IPS-15b (cell line): ENCODE results near the gene ANAPC2.

Experiments used
- H3K27me3 ChIP-seq: one replicate; pipeline ENCODE4 v1.6.1; 2013; ENCODE audit warnings: low read length; ENCODE audit not compliant: control insufficient read depth, insufficient read depth
- H3K36me3 ChIP-seq: one replicate; pipeline ENCODE4 v1.6.1; 2013; ENCODE audit warnings: low read length; ENCODE audit not compliant: control insufficient read depth, insufficient read depth
- H3K4me1 ChIP-seq: one replicate; pipeline ENCODE4 v1.6.1; 2013; ENCODE audit warnings: mild to moderate bottlenecking, low read length; ENCODE audit not compliant: control insufficient read depth, insufficient read depth
- H3K4me3 ChIP-seq: one replicate; pipeline ENCODE4 v1.5.1; 2013; ENCODE audit warnings: low read depth, low read length
- H3K9ac ChIP-seq: one replicate; pipeline ENCODE4 v1.6.1; 2013; ENCODE audit warnings: low read depth, mild to moderate bottlenecking, low read length
- H3K9me3 ChIP-seq: one replicate; pipeline ENCODE4 v1.6.1; 2013; ENCODE audit warnings: mild to moderate bottlenecking, low read length; ENCODE audit not compliant: control insufficient read depth, insufficient read depth

ANAPC2 gene

GRCh38 chr9:137164370-137165249 is 23.8 kb downstream of the ANAPC2 start:
- Histone ChIP-seq H3K4me3 (no peak overlapping the region), H3K9ac (no peak overlapping the region), H3K9me3 (no peaks in the 10 kb centered on the region), H3K36me3 (no peaks in the 10 kb centered on the region), H3K4me1 (no peaks in the 10 kb centered on the region), H3K27me3 (peaks cover 57% of the 10 kb centered on the region)

- H3K36me3 ChIP-seq = no peaks in the 10 kb centered on the region
- H3K9me3 ChIP-seq = no peaks in the 10 kb centered on the region
- H3K27me3 ChIP-seq = peaks cover 63% of the 10 kb centered on the region
- H3K9ac ChIP-seq = no peak overlapping the region
- no peaks in the 10 kb centered on the region for H3K4me1 ChIP-seq
- H3K4me3 ChIP-seq = no peak overlapping the region
Observed at GRCh38 chr9:137163805-137164204, 24.6 kb downstream of the ANAPC2 start.

GRCh38 chr9:137163365-137163715 is 25.0 kb downstream of the ANAPC2 start:
- peaks cover 63% of the 10 kb centered on the region for H3K27me3 ChIP-seq
- no peaks in the 10 kb centered on the region for H3K9me3 ChIP-seq
- no peaks in the 10 kb centered on the region for H3K4me1 ChIP-seq
- H3K36me3 ChIP-seq = no peaks in the 10 kb centered on the region
- no peak overlapping the region for H3K9ac ChIP-seq
- peak overlapping the region; percentile 39 for H3K4me3 ChIP-seq

- no peaks in the 10 kb centered on the region for H3K36me3 ChIP-seq
- no peaks in the 10 kb centered on the region for H3K9me3 ChIP-seq
- peak overlapping the region; percentile 39 for H3K4me3 ChIP-seq
- H3K4me1 ChIP-seq = no peaks in the 10 kb centered on the region
- peaks cover 66% of the 10 kb centered on the region for H3K27me3 ChIP-seq
- no peak overlapping the region for H3K9ac ChIP-seq
Observed at GRCh38 chr9:137162505-137163364, 25.6 kb downstream of the ANAPC2 start.

- no peaks in the 10 kb centered on the region for H3K36me3 ChIP-seq
- peaks cover 66% of the 10 kb centered on the region for H3K27me3 ChIP-seq
- peak overlapping the region; percentile 48 for H3K4me3 ChIP-seq
- H3K9ac ChIP-seq = no peak overlapping the region
- no peaks in the 10 kb centered on the region for H3K9me3 ChIP-seq
- H3K4me1 ChIP-seq = no peaks in the 10 kb centered on the region
Observed at GRCh38 chr9:137161558-137162486, 26.5 kb downstream of the ANAPC2 start.

GRCh38 chr9:137160716-137161557 is 27.4 kb downstream of the ANAPC2 start:
- H3K4me1 ChIP-seq = no peaks in the 10 kb centered on the region
- peaks cover 64% of the 10 kb centered on the region for H3K27me3 ChIP-seq
- no peak overlapping the region for H3K9ac ChIP-seq
- no peaks in the 10 kb centered on the region for H3K9me3 ChIP-seq
- no peaks in the 10 kb centered on the region for H3K36me3 ChIP-seq
- H3K4me3 ChIP-seq = peak overlapping the region; percentile 13

- no peaks in the 10 kb centered on the region for H3K36me3 ChIP-seq
- no peaks in the 10 kb centered on the region for H3K9me3 ChIP-seq
- H3K4me1 ChIP-seq = no peaks in the 10 kb centered on the region
- H3K27me3 ChIP-seq = peaks cover 73% of the 10 kb centered on the region
- no peak overlapping the region for H3K4me3 ChIP-seq
- no peak overlapping the region for H3K9ac ChIP-seq
Observed at GRCh38 chr9:137160054-137160425, 28.3 kb downstream of the ANAPC2 start.

- Histone ChIP-seq H3K9me3 (no peaks in the 10 kb centered on the region), H3K27me3 (peaks cover 77% of the 10 kb centered on the region), H3K36me3 (no peaks in the 10 kb centered on the region), H3K9ac (no peak overlapping the region), H3K4me1 (no peaks in the 10 kb centered on the region), H3K4me3 (no peak overlapping the region)
Observed at GRCh38 chr9:137159105-137160053, 29.0 kb downstream of the ANAPC2 start.

GRCh38 chr9:137158625-137159024 is 29.7 kb downstream of the ANAPC2 start:
- no peaks in the 10 kb centered on the region for H3K9me3 ChIP-seq
- H3K36me3 ChIP-seq = no peaks in the 10 kb centered on the region
- H3K4me3 ChIP-seq = no peak overlapping the region
- H3K27me3 ChIP-seq = peaks cover 73% of the 10 kb centered on the region
- no peaks in the 10 kb centered on the region for H3K4me1 ChIP-seq
- no peak overlapping the region for H3K9ac ChIP-seq
